Activated CD4-positive, alpha-beta memory T cell treated with anti-CD3 and anti-CD28 coated beads, Interleukin-2, amount 10 ng/mL, durations not matched to agents 7 days and 5 days (primary cell): ENCODE results near the gene HOXC9. TPM values are rescaled to one million over a fixed set of nuclear protein-coding genes. Genes with fewer than 3 reads are reported as not detected.

Experiments used
- CTCF ChIA-PET: fragments of 350-600 bp; sonication (Branson Sonifier 250); formaldehyde crosslinking; loops from one replicate; lab custom pipeline; 2021; ENCODE audit warnings: antibody characterized with exemption, inconsistent platforms; lab: Charles Lee
- POLR2A ChIA-PET: fragments of 350-600 bp; sonication (Branson Sonifier 250); formaldehyde crosslinking; loops from one replicate; lab custom pipeline; 2021; ENCODE audit warnings: antibody characterized with exemption; lab: Charles Lee
- DNase-seq: peaks from one replicate; pipeline ENCODE4 v3.0.0-alpha.2; 2020
- H3K27ac Mint-ChIP-seq: one replicate; pipeline ENCODE4 v1.8.0; 2021; ENCODE audit warnings: mild to moderate bottlenecking, mixed read lengths
- H3K27me3 Mint-ChIP-seq: one replicate; pipeline ENCODE4 v1.8.0; 2021; ENCODE audit warnings: mixed read lengths
- H3K36me3 Mint-ChIP-seq: one replicate; pipeline ENCODE4 v1.8.0; 2021; ENCODE audit warnings: low read depth, mixed read lengths
- H3K4me1 Mint-ChIP-seq: one replicate; pipeline ENCODE4 v1.8.0; 2021; ENCODE audit warnings: mixed read lengths
- H3K4me3 Mint-ChIP-seq: one replicate; pipeline ENCODE4 v1.8.0; 2021; ENCODE audit warnings: mild to moderate bottlenecking, mixed read lengths
- H3K9me3 Mint-ChIP-seq: one replicate; pipeline ENCODE4 v1.8.0; 2021; ENCODE audit warnings: mixed read lengths
- total RNA-seq, 2 experiments: library from RNA; stranded (reverse); gene quantifications; one replicate each; pipeline ENCODE4 v1.2.3, GENCODE V29; 2021

The HOXC9 gene
- total RNA-seq, 2 experiments from 2014 or later = not detected

- CTCF ChIA-PET = interaction anchor here (1.1 to 2.2 kb wide), 3 partner anchors 12 to 178 kb away, joined by 3 to 11 read pairs (median 7); partner anchors contain the start of gene HOXC10
- Mint-ChIP-seq H3K4me1 (peaks cover 23% of the 10 kb centered on the region), H3K36me3 (no peaks in the 10 kb centered on the region), H3K9me3 (no peaks in the 10 kb centered on the region), H3K4me3 (peak overlapping the region; percentile 73), H3K27me3 (peaks cover 71% of the 10 kb centered on the region), H3K27ac (no peak overlapping the region)
- POLR2A ChIA-PET = interaction anchor here (1.0 to 1.1 kb wide), 2 partner anchors 10 to 177 kb away, joined by 3 read pairs; partner anchors contain the start of gene HOXC8
- no peak for DNase-seq
Measured at GRCh38 chr12:54018468-54018984, 18.6 kb downstream of the HOXC9 start.

- Mint-ChIP-seq H3K4me1 (peaks cover 23% of the 10 kb centered on the region), H3K4me3 (no peak overlapping the region), H3K27ac (no peak overlapping the region), H3K9me3 (no peaks in the 10 kb centered on the region), H3K27me3 (peaks cover 71% of the 10 kb centered on the region), H3K36me3 (no peaks in the 10 kb centered on the region)
- ChIA-PET POLR2A (no interaction called here), CTCF (no interaction called here)
- DNase-seq = no peak
Measured at GRCh38 chr12:54019091-54019811, 19.3 kb downstream of the HOXC9 start.

DNA sequence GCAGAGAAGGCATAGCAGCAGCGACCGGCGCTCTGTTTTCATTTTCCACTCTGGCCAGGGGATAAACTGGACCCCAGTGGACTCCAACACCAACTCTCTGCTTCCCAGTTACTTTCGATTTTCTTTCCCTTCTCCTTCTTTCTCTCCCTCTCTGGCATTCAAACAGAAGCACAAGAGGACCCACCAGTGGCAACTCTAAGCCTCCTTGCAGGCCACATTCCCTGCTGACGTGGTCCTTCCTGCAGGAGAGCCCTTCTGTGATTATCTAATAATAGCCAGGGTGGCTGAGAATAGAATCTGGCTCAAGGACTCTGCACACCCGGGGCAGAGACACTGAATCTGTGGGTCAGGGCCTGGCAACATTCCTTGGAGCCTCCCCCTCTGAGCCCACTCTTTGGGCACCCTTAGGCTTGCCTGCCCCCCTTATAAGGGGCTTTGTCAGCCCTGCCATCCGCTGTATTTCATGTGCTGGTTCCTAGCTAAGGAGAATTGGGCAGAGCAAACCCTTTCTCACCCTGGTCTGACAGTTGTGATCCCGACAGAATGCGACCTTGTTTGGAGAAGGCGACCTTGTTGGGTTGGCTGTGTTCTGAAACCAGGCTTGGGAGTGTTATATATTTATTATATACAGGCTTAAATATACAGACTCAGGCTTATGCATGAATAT lies 20.1 kb downstream of the HOXC9 start:
- Mint-ChIP-seq H3K36me3 (no peaks in the 10 kb centered on the region), H3K4me3 (no peak overlapping the region), H3K27me3 (peaks cover 70% of the 10 kb centered on the region), H3K4me1 (peaks cover 18% of the 10 kb centered on the region), H3K27ac (no peak overlapping the region), H3K9me3 (no peaks in the 10 kb centered on the region)
- ChIA-PET CTCF (interaction anchor here (1.0 kb wide), 1 partner anchor 172 kb away, joined by 3 read pairs; no protein-coding TSS in a partner anchor), POLR2A (no interaction called here)
- no peak for DNase-seq

DNA sequence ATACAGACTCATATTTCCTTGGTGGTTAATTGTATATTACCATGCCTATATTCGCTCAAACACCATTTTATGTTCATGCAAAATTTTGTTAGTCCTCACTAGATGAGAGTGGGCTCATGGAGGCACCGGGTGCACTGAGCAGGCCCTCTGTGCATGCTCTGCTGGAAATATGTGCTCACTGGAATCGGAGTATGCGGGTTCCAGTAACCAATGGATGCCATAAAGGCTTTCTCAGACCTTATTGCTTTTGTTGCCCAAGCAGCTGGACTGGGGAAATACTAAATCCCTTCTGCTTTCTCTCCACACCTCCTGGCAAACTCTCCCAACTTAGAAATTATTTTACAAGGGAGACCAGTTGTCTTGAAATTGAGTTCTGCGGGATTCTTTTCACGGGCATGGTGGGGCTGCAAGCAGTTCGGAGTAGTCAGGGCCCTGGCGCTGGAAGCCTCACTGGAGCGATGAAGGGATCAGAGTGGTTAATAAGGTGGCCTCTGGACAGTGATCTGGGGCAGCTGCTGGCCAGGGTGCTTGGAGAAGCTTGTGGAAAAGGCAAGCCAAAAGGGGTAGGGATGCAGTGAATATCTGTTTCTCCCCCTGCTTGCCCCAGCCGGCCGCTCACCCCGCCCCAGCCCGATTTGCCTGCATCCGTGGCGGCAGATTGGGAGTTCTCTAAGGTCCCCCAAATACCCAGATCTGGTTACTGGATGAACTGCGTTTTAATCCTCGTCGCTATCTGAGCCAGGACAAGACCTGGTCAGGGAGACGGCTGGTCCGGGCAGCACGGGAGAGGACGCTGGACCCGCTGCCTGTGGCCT lies 20.8 kb downstream of the HOXC9 start:
- ChIA-PET CTCF (interaction anchor here (1.0 kb wide), 1 partner anchor 171 kb away, joined by 3 read pairs; no protein-coding TSS in a partner anchor), POLR2A (interaction anchor here (1.3 kb wide), 1 partner anchor 32 kb away, joined by 4 read pairs; no protein-coding TSS in a partner anchor)
- Mint-ChIP-seq H3K4me3 (no peak overlapping the region), H3K27ac (no peak overlapping the region), H3K27me3 (peaks cover 69% of the 10 kb centered on the region), H3K9me3 (no peaks in the 10 kb centered on the region), H3K36me3 (no peaks in the 10 kb centered on the region), H3K4me1 (peaks cover 17% of the 10 kb centered on the region)
- DNase-seq = no peak

DNA sequence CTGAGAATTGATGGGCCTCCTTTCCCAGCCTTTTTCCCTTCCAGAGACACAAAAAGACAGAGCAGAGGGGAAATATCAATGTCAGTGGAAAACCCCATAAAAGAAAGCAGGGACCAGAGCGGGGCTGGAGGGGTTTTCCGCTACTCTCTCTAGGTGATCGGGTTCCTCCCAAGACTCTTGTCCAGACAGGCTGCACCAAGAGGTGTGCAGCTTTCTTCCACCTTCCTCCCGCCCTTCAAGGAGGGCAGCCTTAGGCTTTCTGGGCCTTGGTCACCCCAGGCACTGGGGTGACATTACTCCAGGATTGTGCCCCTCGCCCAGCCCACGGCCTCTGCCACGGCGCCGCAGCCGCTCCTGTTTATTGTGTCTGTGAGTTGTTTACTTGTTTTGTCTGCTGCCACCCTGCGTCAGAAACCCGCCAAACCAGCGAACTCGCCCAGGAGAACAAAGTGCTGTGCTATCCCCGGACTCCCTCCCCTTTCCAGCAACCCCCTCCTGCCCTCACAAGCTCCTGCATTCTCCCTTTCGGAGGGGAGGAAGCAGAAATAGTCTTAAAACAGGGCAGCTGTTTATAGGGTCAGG lies 21.6 kb downstream of the HOXC9 start:
- H3K27me3 Mint-ChIP-seq = peaks cover 71% of the 10 kb centered on the region
- H3K27ac Mint-ChIP-seq = no peak overlapping the region
- no peak for DNase-seq
- ChIA-PET CTCF (interaction anchor here (0.8 to 1.3 kb wide), 3 partner anchors 13 to 193 kb away, joined by 3 read pairs; partner anchors contain the start of gene HOXC8), POLR2A (interaction anchor here (1.3 kb wide), 1 partner anchor 31 kb away, joined by 4 read pairs; no protein-coding TSS in a partner anchor)
- H3K4me1 Mint-ChIP-seq = peaks cover 17% of the 10 kb centered on the region
- no peaks in the 10 kb centered on the region for H3K36me3 Mint-ChIP-seq
- no peaks in the 10 kb centered on the region for H3K9me3 Mint-ChIP-seq
- H3K4me3 Mint-ChIP-seq = no peak overlapping the region

DNA sequence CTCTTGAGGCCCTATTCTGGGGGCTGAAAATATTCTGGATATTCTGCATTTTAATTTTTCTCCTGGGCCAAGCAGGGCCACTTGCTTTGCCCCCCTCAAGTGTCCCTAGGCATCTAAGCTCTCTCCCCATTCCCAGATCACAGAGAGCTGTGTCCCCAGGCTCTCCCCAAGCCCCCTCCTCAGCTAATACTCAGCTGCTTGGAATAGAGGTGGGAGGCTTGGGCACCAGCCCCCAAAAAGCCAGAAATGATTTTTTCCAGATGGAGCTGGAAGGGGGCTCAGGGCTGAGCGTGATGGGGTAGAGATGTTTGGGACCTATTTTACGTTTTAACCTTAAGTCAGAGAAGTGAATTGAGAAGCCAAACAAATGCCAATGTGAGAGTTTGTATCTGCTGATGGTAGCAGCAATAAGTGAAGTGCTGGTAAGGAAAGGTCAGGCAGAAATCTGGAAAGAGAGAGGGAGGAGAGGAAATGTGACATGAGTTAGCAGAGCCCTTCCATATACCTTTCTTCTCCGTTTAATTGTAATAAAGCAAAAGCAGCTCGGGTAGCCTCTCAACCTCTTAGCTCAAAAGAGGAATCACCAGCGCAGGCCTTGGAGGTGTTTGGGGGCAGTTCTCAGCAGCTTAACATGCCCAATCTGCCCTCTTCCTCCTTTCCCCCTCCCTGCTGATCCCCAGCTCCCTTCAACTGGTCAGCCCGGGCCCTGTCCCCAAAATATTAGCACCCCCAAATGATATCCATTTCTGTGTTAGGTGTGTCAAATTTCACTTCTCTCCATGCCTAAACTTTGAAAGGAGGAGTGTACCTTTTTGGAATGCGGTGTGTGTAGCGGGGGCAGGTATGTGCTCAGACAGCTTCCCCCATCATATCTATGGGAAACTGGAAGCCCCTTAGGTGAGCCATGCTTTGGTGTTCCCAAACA lies 23.3 kb downstream of the HOXC9 start:
- H3K27ac Mint-ChIP-seq = no peak overlapping the region
- H3K4me3 Mint-ChIP-seq = no peak overlapping the region
- CTCF ChIA-PET = interaction anchor here (0.8 to 3.1 kb wide), 7 partner anchors 9 to 194 kb away, joined by 3 to 23 read pairs (median 3); partner anchors contain the start of gene HOXC5

DNA sequence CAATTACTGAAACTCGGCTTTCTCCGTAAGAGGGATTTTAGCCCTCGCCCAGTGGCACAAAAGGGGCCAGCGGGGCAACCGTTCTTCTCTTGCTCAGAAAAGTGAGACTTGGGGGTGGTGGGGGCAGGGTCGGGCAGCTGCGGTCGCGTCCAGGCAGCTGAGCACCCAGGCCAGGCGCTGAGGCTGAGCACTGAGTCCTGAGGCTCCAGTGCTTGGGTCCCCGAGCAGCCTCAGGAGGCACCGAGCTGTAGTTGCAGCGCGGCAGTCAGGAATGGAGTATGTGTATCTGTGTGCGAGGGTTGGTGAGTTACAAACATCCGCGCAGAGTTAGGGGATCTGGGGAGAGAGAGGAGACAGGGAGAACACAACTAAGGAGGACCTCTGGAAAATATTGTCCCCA lies 24.2 kb downstream of the HOXC9 start:
- Mint-ChIP-seq H3K4me3 (no peak overlapping the region), H3K9me3 (no peaks in the 10 kb centered on the region), H3K27ac (no peak overlapping the region), H3K4me1 (peaks cover 15% of the 10 kb centered on the region), H3K27me3 (peaks cover 83% of the 10 kb centered on the region), H3K36me3 (no peaks in the 10 kb centered on the region)
- CTCF ChIA-PET = interaction anchor here (1.2 to 3.1 kb wide), 4 partner anchors 8 to 168 kb away, joined by 3 to 23 read pairs (median 4); partner anchors contain the start of gene HOXC5
- DNase-seq = no peak
- POLR2A ChIA-PET = interaction anchor here (1.5 kb wide), 2 partner anchors 8 to 14 kb away, joined by 4 read pairs; partner anchors contain the start of gene HOXC5

More for the DNA sequence above, 23.3 kb downstream of the HOXC9 start:
- POLR2A ChIA-PET = interaction anchor here (1.5 kb wide), 2 partner anchors 9 to 13 kb away, joined by 4 read pairs; partner anchors contain the start of gene HOXC5
- no peaks in the 10 kb centered on the region for H3K9me3 Mint-ChIP-seq
- H3K4me1 Mint-ChIP-seq = peaks cover 13% of the 10 kb centered on the region
- DNase-seq = no peak
- no peaks in the 10 kb centered on the region for H3K36me3 Mint-ChIP-seq
- peaks cover 77% of the 10 kb centered on the region for H3K27me3 Mint-ChIP-seq

GRCh38 chr12:54024581-54025305 lies 24.8 kb downstream of the HOXC9 start:
- no peaks in the 10 kb centered on the region for H3K9me3 Mint-ChIP-seq
- no peak for DNase-seq
- H3K4me1 Mint-ChIP-seq = peaks cover 17% of the 10 kb centered on the region
- CTCF ChIA-PET = interaction anchor here (0.7 to 3.1 kb wide), 3 partner anchors 7 to 168 kb away, joined by 3 to 23 read pairs (median 6); partner anchors contain the start of gene HOXC5
- H3K27me3 Mint-ChIP-seq = peaks cover 83% of the 10 kb centered on the region
- POLR2A ChIA-PET = interaction anchor here (1.2 to 1.5 kb wide), 2 partner anchors 24 to 44 kb away, joined by 3 read pairs; no protein-coding TSS in a partner anchor
- no peaks in the 10 kb centered on the region for H3K36me3 Mint-ChIP-seq
- no peak overlapping the region for H3K4me3 Mint-ChIP-seq
- H3K27ac Mint-ChIP-seq = no peak overlapping the region

GRCh38 chr12:54025499-54026405 lies 25.8 kb downstream of the HOXC9 start:
- H3K36me3 Mint-ChIP-seq = no peaks in the 10 kb centered on the region
- H3K4me1 Mint-ChIP-seq = peaks cover 16% of the 10 kb centered on the region
- H3K27me3 Mint-ChIP-seq = peaks cover 84% of the 10 kb centered on the region
- no peak overlapping the region for H3K4me3 Mint-ChIP-seq
- ChIA-PET CTCF (interaction anchor here (0.7 to 1.9 kb wide), 3 partner anchors 8 to 181 kb away, joined by 3 to 8 read pairs (median 3); no protein-coding TSS in a partner anchor), POLR2A (interaction anchor here (1.2 to 1.5 kb wide), 2 partner anchors 23 to 45 kb away, joined by 3 read pairs; no protein-coding TSS in a partner anchor)
- H3K9me3 Mint-ChIP-seq = no peaks in the 10 kb centered on the region
- H3K27ac Mint-ChIP-seq = no peak overlapping the region
- no peak for DNase-seq
